Stomach (tissue), 9 donors: ENCODE measurements around the gene NTRK3. TPM values are rescaled to one million over a fixed set of nuclear protein-coding genes. Genes with fewer than 3 reads are reported as not detected.

Experiments used
- DNase-seq, 2 donors: peaks; one replicate each; pipeline versions ENCODE4 v3.0.0 to v3.0.0-alpha.2; 2013 to 2019
- H3K27ac ChIP-seq, 5 donors: fragments of 200-600 bp in 4 of 5; sonication (generic) in 4 of 5; one replicate each; pipeline ENCODE4 v1.5.1; 2013 to 2019; ENCODE audit warnings: mild to moderate bottlenecking in 1 of 5, moderate library complexity in 1 of 5
- H3K27me3 ChIP-seq, 3 donors: fragments of 200-600 bp; sonication (generic); one replicate each; pipeline ENCODE4 v1.5.1; 2017 to 2019; ENCODE audit warnings: mixed run types in 1 of 3
- H3K36me3 ChIP-seq, 4 donors: fragments of 200-600 bp; sonication (generic); 1 replicate in 3 of 4; 2 replicates in 1 of 4; pipeline ENCODE4 v1.5.1; 2016 to 2019
- H3K4me1 ChIP-seq, 4 donors: fragments of 200-600 bp; sonication (generic); one replicate each; pipeline ENCODE4 v1.5.1; 2016 to 2019
- H3K4me3 ChIP-seq, 4 donors: fragments of 200-600 bp; sonication (generic) in 3 of 4; one replicate each; pipeline ENCODE4 v1.5.1; 2016 to 2019; ENCODE audit warnings: mild to moderate bottlenecking in 1 of 4
- H3K9me3 ChIP-seq, 4 donors: fragments of 200-600 bp; sonication (generic); one replicate each; pipeline ENCODE4 v1.5.1; 2016 to 2019
- EP300 ChIP-seq: sonication (generic); formaldehyde crosslinking; IDR thresholded peaks from one replicate; pipeline ENCODE4 v1.6.1; 2017; ENCODE audit warnings: antibody characterized with exemption
- POLR2A ChIP-seq, 4 donors: fragments of 450-650 bp; IDR thresholded peaks; one replicate each; pipeline ENCODE4 v1.6.1; 2016; ENCODE audit warnings: antibody characterized with exemption in 4 of 4, control low read depth in 2 of 4, mild to moderate bottlenecking in 1 of 4, moderate library complexity in 1 of 4
- POLR2AphosphoS5 ChIP-seq, 3 donors: sonication (generic); formaldehyde crosslinking; IDR thresholded peaks; one replicate each; pipeline ENCODE4 v1.6.1; 2016; ENCODE audit warnings: antibody characterized with exemption in 3 of 3
- WGBS, 5 donors: extraction: QIAGEN DNeasy Blood & Tissue Kit in 3 of 5; methylation state at CpG; one replicate each; pipeline versions ENCODE4 v1.1.5 to v1.1.7; 2013 to 2018; 5-methylcytosine and 5-hydroxymethylcytosine counted together
- intact Hi-C: fragments of 100-400 bp; cut with DNase I; formaldehyde crosslinking; loops from one replicate; pipeline ENCODE4 v1.15.1; 2023; ENCODE audit warnings: low total_unique reads
- polyA plus RNA-seq, 3 donors: library from polyadenylated mRNA; stranded (reverse); fragments of 200-250 nt; gene quantifications; one replicate each; pipeline ENCODE4 v1.2.3, GENCODE V29; 2013
- total RNA-seq, 5 donors: library from RNA; depleted of rRNA; stranded (reverse); fragments of >200 nt; gene quantifications; one replicate each; pipeline versions ENCODE4 v1.1.0 to v1.2.3, GENCODE V29; 2014 to 2016
- TF ChIP-seq, protein P1 (sequence below), 7 experiments: fragments of 450-650 bp in 4 of 7; fragments of 200-600 bp in 3 of 7; sonication (generic) in 3 of 7; IDR thresholded peaks; one replicate each; pipeline ENCODE4 v1.5.1; 2016 to 2019; ENCODE audit warnings: antibody characterized with exemption in 7 of 7, control low read depth in 2 of 7, mild to moderate bottlenecking in 1 of 7
- donor health status: healthy with polysubstance abuse.
- donor health status: Bipolar disorder and iron deficiency.
- donor health status: healthy.

Gene NTRK3
- total and polyA plus RNA-seq, 8 donors, result under 0.01 to 18.2 (median 1.0) TPM; not detected in 1

GRCh38 chr15:88014454-88015160 is 241.9 kb downstream of the NTRK3 start:
- Histone ChIP-seq H3K4me1 (peaks cover 0 to 29% (median 2%) of the 10 kb centered on the region in 4 donors), H3K27me3 (peaks cover 0 to 5% (median 0%) of the 10 kb centered on the region in 3 donors), H3K36me3 (no peaks in the 10 kb centered on the region), H3K4me3 (no peak overlapping the region), H3K9me3 (no peaks in the 10 kb centered on the region), H3K27ac (peak overlapping the region in 1 of 5 donors; percentile 10)
- DNase-seq, result peak in 1 of 2 donors; percentile 41
- no peak for TF ChIP-seq EP300
- TF ChIP-seq, protein P1, sequence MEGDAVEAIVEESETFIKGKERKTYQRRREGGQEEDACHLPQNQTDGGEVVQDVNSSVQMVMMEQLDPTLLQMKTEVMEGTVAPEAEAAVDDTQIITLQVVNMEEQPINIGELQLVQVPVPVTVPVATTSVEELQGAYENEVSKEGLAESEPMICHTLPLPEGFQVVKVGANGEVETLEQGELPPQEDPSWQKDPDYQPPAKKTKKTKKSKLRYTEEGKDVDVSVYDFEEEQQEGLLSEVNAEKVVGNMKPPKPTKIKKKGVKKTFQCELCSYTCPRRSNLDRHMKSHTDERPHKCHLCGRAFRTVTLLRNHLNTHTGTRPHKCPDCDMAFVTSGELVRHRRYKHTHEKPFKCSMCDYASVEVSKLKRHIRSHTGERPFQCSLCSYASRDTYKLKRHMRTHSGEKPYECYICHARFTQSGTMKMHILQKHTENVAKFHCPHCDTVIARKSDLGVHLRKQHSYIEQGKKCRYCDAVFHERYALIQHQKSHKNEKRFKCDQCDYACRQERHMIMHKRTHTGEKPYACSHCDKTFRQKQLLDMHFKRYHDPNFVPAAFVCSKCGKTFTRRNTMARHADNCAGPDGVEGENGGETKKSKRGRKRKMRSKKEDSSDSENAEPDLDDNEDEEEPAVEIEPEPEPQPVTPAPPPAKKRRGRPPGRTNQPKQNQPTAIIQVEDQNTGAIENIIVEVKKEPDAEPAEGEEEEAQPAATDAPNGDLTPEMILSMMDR (IDR thresholded peaks at IDR 0.05), result no peak
- no peak for TF ChIP-seq POLR2A (IDR thresholded peaks at IDR 0.05)
- TF ChIP-seq POLR2AphosphoS5 (IDR thresholded peaks at IDR 0.05), result no peak
- 58 to 82% (median 74%) methylated on average over 9 of the region's 9 CpGs for WGBS, 5 donors
- intact Hi-C loops, result no loop called here

DNA sequence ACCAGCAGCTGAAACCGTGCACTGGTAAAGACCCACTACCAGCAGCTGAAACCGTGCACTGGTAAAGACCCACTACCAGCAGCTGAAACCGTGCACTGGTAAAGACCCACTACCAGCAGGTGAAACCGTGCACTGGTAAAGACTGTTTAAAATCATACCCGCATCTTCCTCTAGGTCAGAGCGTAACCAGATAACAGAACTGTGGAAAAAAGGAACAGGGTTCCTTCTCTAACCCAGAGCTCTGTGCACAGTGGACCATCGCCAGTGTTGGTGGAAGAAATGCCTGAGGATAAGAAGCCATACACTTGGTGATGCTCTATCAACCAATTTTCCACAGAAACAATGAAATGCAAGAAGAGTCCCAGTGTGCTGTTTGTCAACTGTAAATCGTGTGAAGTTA is 243.4 kb downstream of the NTRK3 start:
- no peak for TF ChIP-seq POLR2AphosphoS5 (IDR thresholded peaks at IDR 0.05)
- TF ChIP-seq, protein P1 (IDR thresholded peaks at IDR 0.05), result no peak
- TF ChIP-seq EP300, result no peak
- TF ChIP-seq POLR2A (IDR thresholded peaks at IDR 0.05), result no peak
- no peaks in the 10 kb centered on the region for H3K36me3 ChIP-seq
- peaks cover 0 to 29% (median 2%) of the 10 kb centered on the region in 4 donors for H3K4me1 ChIP-seq
- H3K9me3 ChIP-seq, result no peaks in the 10 kb centered on the region
- WGBS, 5 donors, result 84 to 90% (median 85%) methylated on average over 7 to 8 of the region's 8 CpGs
- intact Hi-C loops, result no loop called here
- H3K27me3 ChIP-seq, result peaks cover 0 to 4% (median 0%) of the 10 kb centered on the region in 3 donors
- no peak for DNase-seq
- no peak overlapping the region for H3K4me3 ChIP-seq
- H3K27ac ChIP-seq, result no peak overlapping the region

DNA sequence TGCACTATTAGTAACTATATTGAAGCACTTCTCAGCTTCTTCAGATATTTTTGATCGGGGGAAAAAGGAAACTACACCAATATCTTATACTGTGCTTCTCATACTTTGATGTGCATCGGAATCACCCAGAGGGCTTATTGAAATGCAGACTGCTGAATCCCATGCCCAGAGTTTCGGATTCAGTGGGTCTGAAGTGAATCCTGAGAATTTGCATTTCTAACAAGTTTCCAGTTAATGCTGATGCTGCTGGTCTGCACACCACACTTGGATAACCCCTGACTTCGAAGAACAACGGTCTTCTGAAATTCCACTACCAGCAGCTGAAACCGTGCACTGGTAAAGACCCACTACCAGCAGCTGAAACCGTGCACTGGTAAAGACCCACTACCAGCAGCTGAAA is 243.9 kb downstream of the NTRK3 start:
- H3K9me3 ChIP-seq, result no peaks in the 10 kb centered on the region
- no peak for TF ChIP-seq EP300
- TF ChIP-seq POLR2AphosphoS5 (IDR thresholded peaks at IDR 0.05), result no peak
- TF ChIP-seq, protein P1 (IDR thresholded peaks at IDR 0.05), result no peak
- no peak for TF ChIP-seq POLR2A (IDR thresholded peaks at IDR 0.05)
- no peaks in the 10 kb centered on the region for H3K36me3 ChIP-seq
- intact Hi-C loops, result no loop called here
- peaks cover 0 to under 1% (median 0%) of the 10 kb centered on the region in 3 donors for H3K27me3 ChIP-seq
- no peak for DNase-seq
- H3K4me1 ChIP-seq, result peaks cover 0 to 29% (median 2%) of the 10 kb centered on the region in 4 donors
- 76 to 87% (median 83%) methylated on average over 5 to 7 of the region's 7 CpGs for WGBS, 5 donors
- no peak overlapping the region for H3K4me3 ChIP-seq
- no peak overlapping the region for H3K27ac ChIP-seq

- Histone ChIP-seq H3K27me3 (no peaks in the 10 kb centered on the region), H3K4me1 (peaks cover 0 to 29% (median 2%) of the 10 kb centered on the region in 4 donors), H3K9me3 (no peaks in the 10 kb centered on the region), H3K36me3 (no peaks in the 10 kb centered on the region), H3K4me3 (no peak overlapping the region), H3K27ac (no peak overlapping the region)
- TF ChIP-seq POLR2AphosphoS5 (IDR thresholded peaks at IDR 0.05) (no peak), POLR2A (IDR thresholded peaks at IDR 0.05) (no peak), EP300 (no peak)
- TF ChIP-seq, protein P1 (IDR thresholded peaks at IDR 0.05), result no peak
- peak in 1 of 2 donors; percentile 20 for DNase-seq
- WGBS, 5 donors, result 41 to 64% (median 58%) methylated on average over 4 of the region's 4 CpGs
- intact Hi-C loops, result no loop called here
Observed at GRCh38 chr15:88012233-88012632, 244.3 kb downstream of the NTRK3 start.
